ENCODE measurements around the gene NUCB1.

- TF ChIP-seq CTCF (IDR thresholded peaks at IDR 0.05) = no peak
- no peak for TF ChIP-seq ZNF121 (CRISPR knock-in tag; IDR thresholded peaks at IDR 0.05)
- TF ChIP-seq TEAD4 (CRISPR knock-in tag; IDR thresholded peaks at IDR 0.05) = no peak
- no peak for TF ChIP-seq MYBL2 (CRISPR knock-in tag; IDR thresholded peaks at IDR 0.05)
- TF ChIP-seq MAX (CRISPR knock-in tag; IDR thresholded peaks at IDR 0.05) = no peak
- TF ChIP-seq NFYB (CRISPR knock-in tag; conservative IDR thresholded peaks at IDR 0.05; ENCODE audit: low read depth) = no peak
- TF ChIP-seq MLX (CRISPR knock-in tag; IDR thresholded peaks at IDR 0.05) = no peak
- TF ChIP-seq CDX4 (CRISPR knock-in tag; IDR thresholded peaks at IDR 0.05; ENCODE audit: borderline replicate concordance) = no peak
Measured at GRCh38 chr19:48856921-48857320, 43.2 kb upstream of the NUCB1 start.

Data from WTC11 (cell line).